HepG2 (cell line): ENCODE data around the gene TWNK. TPM values are rescaled to one million over a fixed set of nuclear protein-coding genes. Genes with fewer than 3 reads are reported as not detected.

Source experiments
- ATF6 ChIP-seq: sonication (generic); formaldehyde crosslinking; conservative IDR thresholded peaks from 2 replicates; pipeline ENCODE4 v1.4.0; 2020; ENCODE audit warnings: missing genetic modification reagents
- CENPT ChIP-seq: sonication (generic); formaldehyde crosslinking; IDR thresholded peaks from 2 replicates; pipeline ENCODE4 v1.8.0; 2022; ENCODE audit warnings: low read depth, mild to moderate bottlenecking, moderate library complexity, missing genetic modification reagents
- DR1 ChIP-seq: sonication (generic); formaldehyde crosslinking; IDR thresholded peaks from 2 replicates; pipeline ENCODE4 v1.8.0; 2021; ENCODE audit warnings: mild to moderate bottlenecking, missing genetic modification reagents, inconsistent platforms
- GABPB1 ChIP-seq: IDR thresholded peaks from 2 replicates; pipeline ENCODE4 v1.6.1; 2016; ENCODE audit warnings: mild to moderate bottlenecking, missing genetic modification reagents, moderate library complexity, missing compliant biosample characterization
- GMEB1 ChIP-seq: sonication (generic); formaldehyde crosslinking; IDR thresholded peaks from 2 replicates; pipeline ENCODE4 v1.5.1; 2020; ENCODE audit warnings: missing genetic modification reagents, mild to moderate bottlenecking, borderline replicate concordance
- HMG20B ChIP-seq: conservative IDR thresholded peaks from 2 replicates; pipeline ENCODE4 v1.6.1; 2016; ENCODE audit warnings: missing genetic modification reagents, missing compliant biosample characterization
- MAX ChIP-seq: IDR thresholded peaks from 2 replicates; pipeline ENCODE4 v1.6.1; 2012; ENCODE audit warnings: inconsistent platforms
- ONECUT2 ChIP-seq: sonication (generic); formaldehyde crosslinking; IDR thresholded peaks from 2 replicates; pipeline ENCODE4 v1.4.0; 2020; ENCODE audit warnings: missing genetic modification reagents
- PCBP1 ChIP-seq: fragments of 200-400 bp; formaldehyde crosslinking; IDR thresholded peaks from 2 replicates; pipeline ENCODE4 v1.6.1; 2017; ENCODE audit warnings: mild to moderate bottlenecking, low read depth, low read length, borderline replicate concordance
- REST ChIP-seq, 2 experiments: IDR thresholded peaks; 2 replicates each; pipeline ENCODE4 v1.6.1; 2011 to 2012; ENCODE audit warnings: low read length in 2 of 2, borderline replicate concordance in 1 of 2, low read depth in 1 of 2, mild to moderate bottlenecking in 1 of 2, moderate library complexity in 1 of 2
- WIZ ChIP-seq: sonication (generic); formaldehyde crosslinking; IDR thresholded peaks from 2 replicates; pipeline ENCODE4 v1.5.1; 2020; ENCODE audit warnings: mild to moderate bottlenecking, missing genetic modification reagents
- ZBTB26 ChIP-seq: IDR thresholded peaks from 2 replicates; pipeline ENCODE4 v1.6.1; 2016; ENCODE audit warnings: missing compliant biosample characterization, missing genetic modification reagents, borderline replicate concordance
- ZFAT ChIP-seq: sonication (generic); formaldehyde crosslinking; conservative IDR thresholded peaks from 2 replicates; pipeline ENCODE4 v1.8.1; 2023; ENCODE audit warnings: missing genetic modification reagents, inconsistent platforms
- ZFP62 ChIP-seq: sonication (generic); formaldehyde crosslinking; IDR thresholded peaks from 2 replicates; pipeline ENCODE4 v1.4.0; 2020; ENCODE audit warnings: missing genetic modification reagents
- ZMYM2 ChIP-seq: sonication (generic); formaldehyde crosslinking; IDR thresholded peaks from 2 replicates; pipeline ENCODE4 v1.8.0; 2022; ENCODE audit warnings: mild to moderate bottlenecking, missing genetic modification reagents
- ZNF350 ChIP-seq: sonication (generic); formaldehyde crosslinking; IDR thresholded peaks from 2 replicates; pipeline ENCODE4 v1.4.0; 2020; ENCODE audit warnings: mild to moderate bottlenecking, low read depth, missing genetic modification reagents, borderline replicate concordance
- ZNF768 ChIP-seq: sonication (generic); formaldehyde crosslinking; IDR thresholded peaks from 2 replicates; pipeline ENCODE4 v1.4.0; 2020; ENCODE audit warnings: missing genetic modification reagents
- ZNF839 ChIP-seq: sonication (generic); formaldehyde crosslinking; IDR thresholded peaks from 2 replicates; pipeline ENCODE4 v1.4.0; 2020; ENCODE audit warnings: missing genetic modification reagents, mild to moderate bottlenecking, borderline replicate concordance
- ZNF879 ChIP-seq: sonication (generic); formaldehyde crosslinking; IDR thresholded peaks from 2 replicates; pipeline ENCODE4 v1.8.1; 2023; ENCODE audit warnings: missing genetic modification reagents
- ZZZ3 ChIP-seq: sonication (generic); formaldehyde crosslinking; IDR thresholded peaks from 2 replicates; pipeline ENCODE4 v1.4.0; 2020; ENCODE audit warnings: missing genetic modification reagents, mild to moderate bottlenecking, borderline replicate concordance
- polyA plus RNA-seq, 8 experiments: library from polyadenylated mRNA; depleted of rRNA in 3 of 8; stranded (reverse) in 7 of 8; unstranded in 1 of 8; fragments of >200 nt; fragmentation: Illumina TruSeq in 4 of 8; extraction: Trizol in 4 of 8; gene quantifications; 2 replicates each; pipeline versions ENCODE4 v1.2.1 to v1.2.3, GENCODE V29; 2011 to 2016; ENCODE audit warnings: low read depth in 4 of 8, missing spikeins in 1 of 8, mixed read lengths in 1 of 8; ENCODE audit not compliant: insufficient read depth in 1 of 8
- total RNA-seq, 5 experiments: library from RNA; depleted of rRNA; stranded (reverse); fragments of >200 nt; fragmentation: Illumina TruSeq; extraction: Trizol; gene quantifications; 2 replicates each; pipeline ENCODE4 v1.2.3, GENCODE V29; 2016; ENCODE audit warnings: low read depth in 1 of 5

Gene TWNK
- total and polyA plus RNA-seq, 2 of the 13 experiments (the other 11 are each of a cell fraction or from before 2014, with no cell fraction given): 10.7 to 16.5 TPM

- peak; percentile 99 for TF ChIP-seq MAX
- TF ChIP-seq ZNF879 (CRISPR knock-in tag): 0 out of 2 replicates have a peak, but pooled peaks have one; percentile 7
- no peak for TF ChIP-seq HMG20B (CRISPR knock-in tag)
- no peak for TF ChIP-seq ATF6 (CRISPR knock-in tag)
- TF ChIP-seq REST (IDR thresholded peaks at IDR 0.05; ENCODE audit: borderline replicate concordance in 1 of 2, low read depth in 1 of 2, low read length in 2 of 2): peak in 1 of 2 experiments; percentile 33; a peak in 1 of 4 replicates
- no peak for TF ChIP-seq ONECUT2 (CRISPR knock-in tag)
- 0 out of 2 replicates have a peak, but pooled peaks have one; percentile 32 for TF ChIP-seq ZBTB26 (CRISPR knock-in tag)
- TF ChIP-seq ZFP62 (CRISPR knock-in tag): no peak
- 0 out of 2 replicates have a peak, but pooled peaks have one; percentile 33 for TF ChIP-seq PCBP1
- TF ChIP-seq WIZ: no peak
- TF ChIP-seq GMEB1 (CRISPR knock-in tag): peak; percentile 52; the same call in 1 of the 2 replicates
- no peak for TF ChIP-seq ZNF839 (CRISPR knock-in tag)
- no peak; the same call in 1 of the 2 replicates for TF ChIP-seq CENPT (CRISPR knock-in tag)
- peak; percentile 49; the same call in 1 of the 2 replicates for TF ChIP-seq DR1 (CRISPR knock-in tag)
- peak; percentile 99 for TF ChIP-seq GABPB1 (CRISPR knock-in tag)
- TF ChIP-seq ZFAT (CRISPR knock-in tag): no peak
- TF ChIP-seq ZMYM2 (CRISPR knock-in tag): no peak
- TF ChIP-seq ZNF768 (CRISPR knock-in tag): peak; percentile 58; the same call in 1 of the 2 replicates
- no peak; the same call in 1 of the 2 replicates for TF ChIP-seq ZZZ3 (CRISPR knock-in tag)
- peak; percentile 58; the same call in 1 of the 2 replicates for TF ChIP-seq ZNF350
Observed at GRCh38 chr10:100986952-100987684, at the start of gene TWNK, which contains the start of gene MRPL43 (continued).
